Esophagus squamous epithelium (tissue), 4 donors: ENCODE results near the gene MRPS10.

ENCODE experiments used
- CTCF ChIP-seq, 6 experiments: fragments of 450-650 bp in 4 of 6; fragments of 200-600 bp in 2 of 6; sonication (generic) in 2 of 6; IDR thresholded peaks; one replicate each; pipeline ENCODE4 v1.5.1; 2016 to 2019; ENCODE audit warnings: antibody characterized with exemption in 6 of 6, mild to moderate bottlenecking in 4 of 6, moderate library complexity in 4 of 6
- POLR2A ChIP-seq, 4 donors: fragments of 450-650 bp; IDR thresholded peaks; one replicate each; pipeline ENCODE4 v1.6.1; 2017; ENCODE audit warnings: antibody characterized with exemption in 4 of 4, mild to moderate bottlenecking in 4 of 4, moderate library complexity in 3 of 4

- no peak for TF ChIP-seq CTCF (IDR thresholded peaks at IDR 0.05)
- no peak for TF ChIP-seq POLR2A (IDR thresholded peaks at IDR 0.05)
Observed at GRCh38 chr6:42239736-42240375, 22.2 kb upstream of the MRPS10 start.
